ENCODE data around the gene UBE2G2. TPM values are rescaled to one million over a fixed set of nuclear protein-coding genes. Genes with fewer than 3 reads are reported as not detected.
A peak's percentile ranks its signal among the peaks of the same experiment; 100 is the strongest.

Gene UBE2G2
- total RNA-seq, 1 experiment from 2014 or later = 159 TPM

- TF ChIP-seq EZH2 (IDR thresholded peaks at IDR 0.05; ENCODE audit: low read length, unreplicated experiment) (no peak), EZH2phosphoT487 (IDR thresholded peaks at IDR 0.05; ENCODE audit: borderline replicate concordance, low read length) (no peak)
- TF ChIP-seq, protein P1, sequence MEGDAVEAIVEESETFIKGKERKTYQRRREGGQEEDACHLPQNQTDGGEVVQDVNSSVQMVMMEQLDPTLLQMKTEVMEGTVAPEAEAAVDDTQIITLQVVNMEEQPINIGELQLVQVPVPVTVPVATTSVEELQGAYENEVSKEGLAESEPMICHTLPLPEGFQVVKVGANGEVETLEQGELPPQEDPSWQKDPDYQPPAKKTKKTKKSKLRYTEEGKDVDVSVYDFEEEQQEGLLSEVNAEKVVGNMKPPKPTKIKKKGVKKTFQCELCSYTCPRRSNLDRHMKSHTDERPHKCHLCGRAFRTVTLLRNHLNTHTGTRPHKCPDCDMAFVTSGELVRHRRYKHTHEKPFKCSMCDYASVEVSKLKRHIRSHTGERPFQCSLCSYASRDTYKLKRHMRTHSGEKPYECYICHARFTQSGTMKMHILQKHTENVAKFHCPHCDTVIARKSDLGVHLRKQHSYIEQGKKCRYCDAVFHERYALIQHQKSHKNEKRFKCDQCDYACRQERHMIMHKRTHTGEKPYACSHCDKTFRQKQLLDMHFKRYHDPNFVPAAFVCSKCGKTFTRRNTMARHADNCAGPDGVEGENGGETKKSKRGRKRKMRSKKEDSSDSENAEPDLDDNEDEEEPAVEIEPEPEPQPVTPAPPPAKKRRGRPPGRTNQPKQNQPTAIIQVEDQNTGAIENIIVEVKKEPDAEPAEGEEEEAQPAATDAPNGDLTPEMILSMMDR (conservative IDR thresholded peaks at IDR 0.05; ENCODE audit: low read depth, low read length) = no peak
- peaks cover 16% of the 10 kb centered on the region; the same call in 1 of the 2 replicates for H3K36me3 ChIP-seq (ENCODE audit: low read depth, low read length)
- no peak overlapping the region for H2AFZ ChIP-seq (ENCODE audit: low read length)
- H3K9me3 ChIP-seq (ENCODE audit: low read length) = peaks cover 13% of the 10 kb centered on the region; the same call in 1 of the 2 replicates
- peak overlapping the region; percentile 14; the same call in 1 of the 2 replicates for H3K9ac ChIP-seq (ENCODE audit: low read length)
- no peaks in the 10 kb centered on the region for H3K79me2 ChIP-seq (ENCODE audit: low read length)
- no peaks in the 10 kb centered on the region for H3K27me3 ChIP-seq (ENCODE audit: low read length)
- H3K9me2 ChIP-seq (replicated peaks; ENCODE audit: low read length) = no peaks in the 10 kb centered on the region
- H3K27ac ChIP-seq (ENCODE audit: low read length) = peak overlapping the region; percentile 75
- no peaks in the 10 kb centered on the region for H4K20me1 ChIP-seq (ENCODE audit: low read length)
- CTCF ChIA-PET = interaction anchor here (1.0 kb wide), 1 partner anchor 8 kb away, joined by 3 read pairs; no protein-coding TSS in a partner anchor
- H3F3A ChIP-seq (ENCODE audit: low read length, unreplicated experiment) = no peaks in the 10 kb centered on the region
- intact Hi-C loops (cut with micrococcal nuclease) = no loop called here
- POLR2A ChIA-PET (ENCODE audit: unreplicated experiment) = interaction anchor here (0.6 kb wide), 1 partner anchor 782 kb away, joined by 3 read pairs; no protein-coding TSS in a partner anchor
- peak; percentile 15 for ATAC-seq
- peaks cover 24% of the 10 kb centered on the region for H3K4me1 ChIP-seq (ENCODE audit: insufficient read depth, low read length)
- DNase-seq = peak; percentile 43
- no peak overlapping the region for H3K4me2 ChIP-seq (ENCODE audit: low read length)
- BruUV-seq (replicated peaks) = no TSS peak
- H3K4me3 ChIP-seq (ENCODE audit: low read length) = no peak overlapping the region
Measured at GRCh38 chr21:44734026-44734745, 67.4 kb downstream of the UBE2G2 start.

GRCh38 chr21:44732956-44733355 lies 68.7 kb downstream of the UBE2G2 start:
- Histone ChIP-seq H3K27ac (ENCODE audit: low read length) (peak overlapping the region; percentile 75), H3K79me2 (ENCODE audit: low read length) (no peaks in the 10 kb centered on the region), H3K27me3 (ENCODE audit: low read length) (no peaks in the 10 kb centered on the region), H3K9me2 (replicated peaks; ENCODE audit: low read length) (no peaks in the 10 kb centered on the region), H3K36me3 (ENCODE audit: low read depth, low read length) (peaks cover 7% of the 10 kb centered on the region; the same call in 1 of the 2 replicates), H3K4me1 (ENCODE audit: insufficient read depth, low read length) (peaks cover 24% of the 10 kb centered on the region), H2AFZ (ENCODE audit: low read length) (no peak overlapping the region), H4K20me1 (ENCODE audit: low read length) (no peaks in the 10 kb centered on the region), H3K9me3 (ENCODE audit: low read length) (peaks cover 6% of the 10 kb centered on the region; the same call in 1 of the 2 replicates), H3K9ac (ENCODE audit: low read length) (no peak overlapping the region; the same call in 1 of the 2 replicates), H3F3A (ENCODE audit: low read length, unreplicated experiment) (no peaks in the 10 kb centered on the region), H3K4me3 (ENCODE audit: low read length) (no peak overlapping the region), H3K4me2 (ENCODE audit: low read length) (no peak overlapping the region)
- ATAC-seq (peak; percentile 47; the same call in 1 of the 2 replicates), DNase-seq (peak; percentile 46)
- no TSS peak for BruUV-seq (replicated peaks)
- POLR2A ChIA-PET (ENCODE audit: unreplicated experiment) = no interaction called here
- TF ChIP-seq EZH2phosphoT487 (IDR thresholded peaks at IDR 0.05; ENCODE audit: borderline replicate concordance, low read length) (no peak), EZH2 (IDR thresholded peaks at IDR 0.05; ENCODE audit: low read length, unreplicated experiment) (no peak)
- TF ChIP-seq, protein P1 (conservative IDR thresholded peaks at IDR 0.05; ENCODE audit: low read depth, low read length) = no peak
- intact Hi-C loops (cut with micrococcal nuclease) = no loop called here
- CTCF ChIA-PET = no interaction called here

GRCh38 chr21:44732263-44732662 lies 69.4 kb downstream of the UBE2G2 start:
- ChIA-PET POLR2A (ENCODE audit: unreplicated experiment) (interaction anchor here (0.7 kb wide), 1 partner anchor 11 kb away, joined by 5 read pairs; no protein-coding TSS in a partner anchor), CTCF (no interaction called here)
- intact Hi-C loops (cut with micrococcal nuclease) = no loop called here
- H4K20me1 ChIP-seq (ENCODE audit: low read length) = no peaks in the 10 kb centered on the region
- no peaks in the 10 kb centered on the region for H3K9me3 ChIP-seq (ENCODE audit: low read length)
- ATAC-seq (no peak), DNase-seq (no peak)
- H2AFZ ChIP-seq (ENCODE audit: low read length) = no peak overlapping the region
- H3K4me3 ChIP-seq (ENCODE audit: low read length) = no peak overlapping the region
- no peak overlapping the region for H3K9ac ChIP-seq (ENCODE audit: low read length)
- peaks cover 24% of the 10 kb centered on the region for H3K4me1 ChIP-seq (ENCODE audit: insufficient read depth, low read length)
- H3K9me2 ChIP-seq (replicated peaks; ENCODE audit: low read length) = no peaks in the 10 kb centered on the region
- BruUV-seq (replicated peaks) = no TSS peak
- TF ChIP-seq EZH2phosphoT487 (IDR thresholded peaks at IDR 0.05; ENCODE audit: borderline replicate concordance, low read length) = no peak
- TF ChIP-seq, protein P1 (conservative IDR thresholded peaks at IDR 0.05; ENCODE audit: low read depth, low read length) = no peak
- no peak for TF ChIP-seq EZH2 (IDR thresholded peaks at IDR 0.05; ENCODE audit: low read length, unreplicated experiment)
- H3K27ac ChIP-seq (ENCODE audit: low read length) = no peak overlapping the region
- H3K4me2 ChIP-seq (ENCODE audit: low read length) = no peak overlapping the region
- H3K36me3 ChIP-seq (ENCODE audit: low read depth, low read length) = no peaks in the 10 kb centered on the region
- H3F3A ChIP-seq (ENCODE audit: low read length, unreplicated experiment) = no peaks in the 10 kb centered on the region
- no peaks in the 10 kb centered on the region for H3K79me2 ChIP-seq (ENCODE audit: low read length)
- H3K27me3 ChIP-seq (ENCODE audit: low read length) = no peaks in the 10 kb centered on the region
